GM21528 (cell line): ENCODE results near the gene ANKRD49.

Experiments used
- ATAC-seq: cut with Tn5 transposase; IDR thresholded peaks from one replicate; pipeline ENCODE4 v1.9.1; 2021; ENCODE audit warnings: mild to moderate bottlenecking, moderate library complexity; ENCODE audit not compliant: unreplicated experiment, low FRiP score

Gene ANKRD49, protein sequence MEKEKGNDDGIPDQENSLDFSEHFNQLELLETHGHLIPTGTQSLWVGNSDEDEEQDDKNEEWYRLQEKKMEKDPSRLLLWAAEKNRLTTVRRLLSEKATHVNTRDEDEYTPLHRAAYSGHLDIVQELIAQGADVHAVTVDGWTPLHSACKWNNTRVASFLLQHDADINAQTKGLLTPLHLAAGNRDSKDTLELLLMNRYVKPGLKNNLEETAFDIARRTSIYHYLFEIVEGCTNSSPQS

DNA sequence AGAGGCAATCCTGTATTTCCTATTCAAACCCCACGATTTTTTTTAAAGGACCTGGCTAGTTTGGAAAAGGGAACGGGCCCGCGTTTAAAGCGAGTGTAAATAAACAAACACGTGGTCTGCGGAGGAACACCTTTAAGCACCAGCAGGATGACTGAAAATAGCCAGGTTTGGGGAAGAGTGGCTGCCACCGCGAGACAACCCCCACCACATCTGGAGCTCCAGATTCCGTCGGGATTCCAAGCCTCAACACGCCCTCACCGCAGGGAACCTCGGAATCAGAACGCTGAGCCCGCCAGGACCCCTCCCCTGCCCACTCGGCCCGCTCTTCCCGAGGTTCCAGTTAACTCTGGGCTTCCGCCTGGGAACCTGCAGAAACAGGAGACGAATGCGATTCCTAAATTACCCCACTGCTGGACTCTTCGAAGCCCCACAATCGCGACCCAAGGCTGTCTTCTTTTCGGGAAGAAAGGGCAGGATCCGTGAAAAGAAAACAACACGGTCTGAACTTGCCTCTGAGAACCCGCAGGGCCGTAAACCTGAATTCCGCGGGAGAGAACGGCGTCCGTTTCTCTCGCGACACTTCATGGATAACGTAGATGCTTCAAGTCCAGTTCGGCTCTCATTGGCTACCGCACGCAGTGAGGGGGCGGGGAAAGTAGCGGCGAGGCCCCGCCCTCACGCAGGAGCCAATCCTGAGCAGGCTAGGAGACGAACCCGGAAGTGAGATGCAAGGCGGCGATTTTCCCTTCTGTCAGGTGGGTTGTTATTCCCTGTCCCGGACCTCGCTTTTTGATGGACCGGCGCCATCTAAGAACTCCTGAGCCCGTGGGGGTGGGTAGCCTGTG lies at the start of gene ANKRD49, which contains the start of gene MRE11:
TSS of gene ANKRD49 (plus strand) at position 704 of the 845 bp plus-strand sequence. CDS start 2,710 bp downstream, outside the sequence.
TSS of gene MRE11 (minus strand) at position 564 of the 845 bp plus-strand sequence. CDS start 1,043 bp downstream, outside the sequence.
- ATAC-seq = peak; percentile 100

DNA sequence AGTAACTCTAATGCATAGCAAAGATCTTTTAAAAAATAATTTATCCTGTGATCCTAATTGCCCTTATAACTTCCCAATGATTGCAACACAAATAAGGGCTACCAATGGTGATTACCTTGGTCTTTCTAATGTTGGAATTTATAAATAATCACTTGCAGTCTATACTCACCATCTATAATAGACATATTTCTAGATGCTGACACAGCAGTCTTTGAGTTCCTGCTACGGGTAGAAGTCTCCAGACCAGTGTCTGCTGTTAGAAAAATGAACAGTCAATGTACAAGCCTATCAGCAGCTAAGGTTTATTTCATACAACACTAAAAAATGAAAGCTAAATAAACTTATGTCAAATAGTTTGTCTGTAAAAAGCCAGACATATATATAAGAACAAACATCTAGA lies 48.1 kb upstream of the ANKRD49 start:
- ATAC-seq = no peak

DNA sequence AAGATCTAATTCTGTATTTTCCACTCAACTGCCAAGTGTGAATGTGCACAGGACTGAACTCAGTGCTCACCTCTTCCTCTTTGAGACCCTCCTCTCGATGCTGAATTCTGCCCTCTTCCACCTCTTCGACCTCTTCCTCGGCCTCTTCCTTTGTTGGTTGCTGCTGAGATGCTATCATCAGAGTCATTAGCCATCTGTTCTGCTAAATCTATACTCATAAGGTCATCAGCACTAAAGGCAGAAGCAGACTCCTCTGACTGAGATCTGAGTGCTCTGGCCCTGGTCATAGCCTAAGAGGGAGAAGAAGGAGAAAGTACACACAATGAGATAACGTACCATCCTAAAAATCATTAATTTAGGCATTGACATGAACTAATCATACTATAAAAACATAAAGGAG lies 46.6 kb upstream of the ANKRD49 start:
- ATAC-seq = no peak

DNA sequence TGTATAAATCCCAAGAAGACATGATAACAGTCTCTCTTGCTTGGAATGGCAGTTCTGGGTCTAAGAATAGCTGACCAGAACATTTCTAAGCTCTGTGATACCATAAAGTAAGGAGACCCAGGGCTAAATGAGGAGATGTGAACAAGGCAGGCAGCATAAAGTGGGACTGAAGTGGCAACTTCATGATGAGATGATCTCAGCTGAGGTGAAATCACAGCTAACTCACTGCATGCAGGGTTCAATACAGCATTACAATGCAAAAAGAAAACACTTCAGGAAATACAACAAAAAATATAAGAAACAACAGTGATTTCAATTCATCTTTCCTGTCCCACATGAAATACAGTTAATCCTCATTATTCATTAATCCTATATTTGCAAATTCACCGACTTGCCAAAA lies 44.8 kb upstream of the ANKRD49 start:
- no peak for ATAC-seq

GRCh38 chr11:94449437-94449836 lies 44.3 kb upstream of the ANKRD49 start:
- no peak for ATAC-seq

- no peak for ATAC-seq
Observed at GRCh38 chr11:94450048-94450447, 43.7 kb upstream of the ANKRD49 start.

GRCh38 chr11:94452988-94453387 lies 40.8 kb upstream of the ANKRD49 start:
- ATAC-seq = no peak

DNA sequence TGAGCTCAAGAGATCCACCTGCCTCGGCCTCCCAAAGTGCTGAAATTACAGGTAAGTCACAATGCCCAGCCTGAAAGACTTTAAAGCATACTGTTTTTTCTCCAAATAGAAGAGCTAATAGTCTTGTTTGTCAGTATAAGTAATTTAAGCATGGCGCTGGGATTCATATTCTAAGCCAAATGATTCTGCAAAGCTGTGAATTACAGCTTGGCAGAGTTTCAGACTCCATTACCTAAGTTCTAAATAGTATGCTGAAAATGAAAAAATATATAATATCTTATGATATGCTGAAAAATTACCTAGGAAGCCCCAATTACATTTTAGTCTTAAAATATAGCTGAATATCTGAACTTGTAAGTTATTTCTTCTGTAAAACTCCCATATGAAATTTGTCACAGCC lies 39.5 kb upstream of the ANKRD49 start:
- no peak for ATAC-seq

- no peak for ATAC-seq
Observed at GRCh38 chr11:94455861-94456260, 37.9 kb upstream of the ANKRD49 start.

DNA sequence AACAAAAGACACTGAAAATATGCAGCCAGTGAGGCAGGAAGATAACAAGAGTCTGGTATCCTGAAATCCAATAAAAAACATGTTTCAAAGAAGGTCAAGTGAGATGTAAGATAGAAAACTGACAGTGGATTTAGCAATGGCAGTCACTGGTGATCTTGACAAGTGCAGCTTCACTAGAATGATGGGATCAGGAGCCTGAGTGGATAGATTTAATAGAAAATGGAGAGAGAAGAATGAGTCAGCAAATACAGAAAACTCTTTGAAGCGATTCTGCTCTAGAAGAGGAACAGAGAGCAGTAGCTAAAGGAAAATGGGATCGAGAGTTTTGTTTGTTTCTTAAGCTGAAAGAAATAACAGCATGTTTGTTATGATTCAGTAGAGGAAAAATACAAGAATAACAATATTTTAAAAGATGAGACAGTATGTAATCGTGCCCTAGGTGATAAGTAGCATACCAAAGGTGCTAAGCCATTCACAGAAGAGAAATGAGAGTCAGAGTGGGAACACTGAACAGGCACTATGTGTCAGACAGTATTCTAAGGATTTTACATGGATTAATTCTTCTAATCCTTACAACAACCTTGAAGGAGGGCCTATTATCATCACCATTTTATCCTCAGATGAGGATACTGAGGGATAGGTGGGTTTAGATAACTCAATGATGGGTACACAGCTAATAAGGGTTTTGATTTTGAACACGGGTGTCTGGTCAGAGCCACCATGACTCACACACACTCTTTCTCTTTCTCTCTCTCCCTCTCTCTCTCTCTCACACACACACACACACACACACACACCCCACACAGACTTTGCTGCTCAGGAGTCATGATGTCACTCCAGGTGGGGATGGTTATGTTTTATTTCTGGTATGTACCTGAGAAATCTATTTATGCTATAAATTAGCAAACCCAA lies 36.4 kb upstream of the ANKRD49 start:
- ATAC-seq = no peak

GRCh38 chr11:94459576-94459975 lies 34.2 kb upstream of the ANKRD49 start:
- no peak for ATAC-seq

DNA sequence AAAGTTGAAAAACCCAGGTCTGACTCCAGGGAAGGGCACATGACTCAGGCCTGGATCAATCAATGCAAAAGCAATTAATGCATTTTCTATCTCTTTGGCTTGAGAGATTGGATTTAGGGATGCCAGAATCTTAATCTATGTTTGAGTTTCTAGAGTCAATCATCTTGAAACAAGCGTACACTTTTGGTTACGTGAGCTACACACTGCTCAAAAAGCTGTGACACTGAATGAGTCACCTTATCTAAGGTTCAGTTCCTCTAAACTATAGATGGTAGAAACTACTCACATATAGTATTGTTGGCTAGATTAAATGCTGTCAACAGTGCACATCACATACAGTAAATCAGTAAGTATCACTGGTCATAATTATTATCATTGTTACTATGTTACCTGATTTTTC lies 24.4 kb upstream of the ANKRD49 start:
- ATAC-seq = peak; percentile 80

- peak; percentile 85 for ATAC-seq
Observed at GRCh38 chr11:94472916-94473799, 20.6 kb upstream of the ANKRD49 start.

DNA sequence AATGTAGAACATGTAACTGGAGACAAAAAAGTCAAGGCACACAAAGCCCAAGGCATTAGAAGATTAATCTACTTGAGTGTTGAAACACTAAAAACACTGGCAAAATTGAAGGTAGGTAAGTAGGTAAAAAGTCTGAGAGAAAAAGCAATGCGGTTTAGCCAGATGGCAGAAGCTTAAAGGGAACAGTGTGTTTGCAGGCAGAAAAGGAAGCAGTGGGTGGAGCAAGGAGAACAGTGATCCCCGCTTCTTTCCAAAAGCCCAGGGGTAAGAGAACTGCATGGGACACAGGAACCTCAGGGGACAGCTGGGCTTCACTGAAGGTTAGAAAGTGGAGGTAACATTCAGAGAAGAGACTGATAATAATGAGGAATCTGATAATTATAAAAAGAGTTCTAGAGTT lies 16.2 kb upstream of the ANKRD49 start:
- ATAC-seq = no peak

DNA sequence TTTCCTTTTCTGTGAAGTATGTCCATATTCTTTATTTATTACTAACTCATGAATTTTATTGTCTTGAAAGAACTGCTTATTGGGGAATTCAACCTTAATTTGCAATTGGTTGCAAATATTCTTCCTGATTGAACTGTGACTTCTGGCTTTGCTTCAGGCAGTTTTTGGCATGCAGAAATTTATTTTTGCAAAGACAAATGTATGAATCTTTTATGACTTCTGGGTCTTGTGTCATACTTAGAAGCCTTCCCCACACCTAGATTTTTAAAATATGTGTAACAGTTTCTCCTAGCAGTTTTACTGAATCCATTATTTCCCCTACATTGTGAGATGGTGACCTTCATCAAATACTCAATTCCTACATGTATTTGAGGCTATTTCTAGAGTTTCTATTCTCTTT lies 12.4 kb upstream of the ANKRD49 start:
- no peak for ATAC-seq

- ATAC-seq = no peak
Observed at GRCh38 chr11:94486068-94486467, 7.7 kb upstream of the ANKRD49 start.

- peak; percentile 73 for ATAC-seq
Observed at GRCh38 chr11:94494126-94494680, 419 bp downstream of the ANKRD49 start.

DNA sequence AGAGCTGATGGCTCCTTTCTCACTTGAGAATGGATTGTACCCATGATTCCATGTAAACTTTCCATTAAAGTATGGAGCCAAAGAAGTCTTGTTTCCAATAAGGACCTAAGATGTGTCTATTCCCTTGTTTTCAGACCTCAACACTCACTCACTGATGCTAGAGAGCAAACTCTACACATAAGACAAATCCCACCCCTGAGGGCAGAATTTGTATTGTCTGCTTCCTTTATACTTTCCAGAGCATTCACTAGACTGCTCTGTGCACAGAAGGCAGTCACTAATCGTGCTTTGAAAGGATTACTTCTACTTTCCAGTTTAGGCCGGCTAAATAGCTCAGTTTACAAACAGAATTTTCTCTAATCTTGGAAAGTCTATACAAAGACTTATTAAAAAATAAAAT lies 6.4 kb downstream of the ANKRD49 start:
- no peak for ATAC-seq

DNA sequence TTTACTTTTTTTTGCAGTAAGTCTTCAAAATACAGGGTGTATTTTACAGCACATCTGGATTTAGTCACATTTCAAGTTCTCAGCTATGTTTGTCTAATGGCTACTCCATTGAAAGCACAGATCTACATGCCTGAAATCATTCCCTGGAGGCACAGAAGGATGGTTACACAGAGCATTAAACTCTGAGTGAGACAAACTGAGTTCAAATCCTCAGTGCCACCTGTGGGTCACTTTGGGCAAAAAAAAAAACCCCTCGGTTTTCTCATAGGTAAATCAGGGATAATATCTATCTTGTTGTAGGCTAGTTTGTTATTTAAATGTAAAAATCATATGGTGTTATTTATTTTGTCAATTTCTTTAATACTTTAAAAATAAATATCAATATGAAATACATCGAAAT lies 7.7 kb downstream of the ANKRD49 start:
- ATAC-seq = no peak
